ENCODE data around the gene YJEFN3.
A peak's percentile ranks its signal among the peaks of the same experiment; 100 is the strongest.

YJEFN3 gene

DNA sequence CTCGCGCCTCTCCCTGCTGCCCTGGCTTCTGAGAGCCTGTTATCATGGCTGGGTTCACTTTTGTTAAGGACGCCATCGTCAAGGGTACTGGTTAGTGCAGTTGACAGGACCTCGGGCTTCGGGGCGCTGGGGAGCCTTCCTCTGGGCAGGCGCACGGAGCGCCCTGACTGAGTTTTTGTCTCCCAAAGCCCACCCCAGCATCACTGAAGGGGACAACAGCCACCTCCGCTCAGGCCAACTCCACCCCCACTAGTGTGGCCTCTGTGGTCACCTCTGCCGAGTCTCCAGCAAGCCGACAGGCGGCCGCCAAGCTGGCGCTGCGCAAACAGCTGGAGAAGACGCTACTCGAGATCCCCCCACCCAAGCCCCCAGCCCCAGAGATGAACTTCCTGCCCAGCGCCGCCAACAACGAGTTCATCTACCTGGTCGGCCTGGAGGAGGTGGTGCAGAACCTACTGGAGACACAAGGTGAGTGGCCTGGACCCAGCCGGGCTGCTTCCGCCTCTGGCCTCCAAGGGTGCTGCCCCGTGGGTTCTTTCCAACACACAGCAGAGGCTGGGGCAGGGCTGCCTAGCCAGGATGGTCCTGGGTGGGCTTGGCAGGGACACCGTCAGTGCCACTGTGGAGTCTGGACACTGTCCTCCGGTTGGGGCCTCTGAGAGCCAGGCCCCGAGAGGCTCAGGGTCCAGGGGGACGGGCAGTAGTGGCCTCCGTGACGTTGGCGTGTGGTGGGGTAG is 30.3 kb upstream of the YJEFN3 start:
- DNase-seq: no peak

DNA sequence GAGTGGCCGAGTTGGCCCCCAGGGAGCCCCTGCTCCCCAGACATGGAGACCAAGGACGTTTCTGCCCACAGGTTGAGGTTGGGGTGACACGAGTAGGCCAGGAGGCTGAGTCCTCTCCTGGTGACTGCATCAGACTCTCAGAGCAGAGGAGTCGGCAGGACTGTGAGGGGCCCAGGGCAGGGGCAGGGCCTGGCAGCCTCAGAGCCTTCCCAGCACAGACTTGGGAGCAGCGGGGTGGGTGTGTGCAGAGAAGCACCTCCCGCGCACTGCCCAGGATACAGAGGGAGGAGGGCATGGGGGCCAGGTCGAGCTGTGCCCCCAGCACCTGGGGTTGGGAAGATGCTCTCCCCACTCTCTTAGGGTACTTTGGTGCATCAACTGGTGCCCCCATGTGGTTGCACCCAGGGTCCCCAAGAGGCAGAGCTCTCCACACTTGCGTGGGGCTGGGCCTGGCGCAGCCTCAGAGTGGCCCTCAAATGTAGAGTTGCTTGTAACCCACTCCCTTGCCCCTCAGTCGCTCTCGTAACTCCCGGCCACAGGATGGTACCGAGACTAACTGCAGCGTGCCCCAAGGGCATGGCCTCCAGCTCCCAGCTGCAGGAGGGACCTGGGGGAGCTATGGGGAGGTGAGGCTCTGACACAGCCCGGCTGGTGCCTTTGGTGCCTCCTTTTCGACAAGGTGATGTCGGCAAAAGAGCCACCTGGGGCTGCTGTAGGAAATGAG is 29.3 kb upstream of the YJEFN3 start:
- DNase-seq: no peak

GRCh38 chr19:19500975-19501644 is 27.6 kb upstream of the YJEFN3 start:
- DNase-seq: no peak

DNA sequence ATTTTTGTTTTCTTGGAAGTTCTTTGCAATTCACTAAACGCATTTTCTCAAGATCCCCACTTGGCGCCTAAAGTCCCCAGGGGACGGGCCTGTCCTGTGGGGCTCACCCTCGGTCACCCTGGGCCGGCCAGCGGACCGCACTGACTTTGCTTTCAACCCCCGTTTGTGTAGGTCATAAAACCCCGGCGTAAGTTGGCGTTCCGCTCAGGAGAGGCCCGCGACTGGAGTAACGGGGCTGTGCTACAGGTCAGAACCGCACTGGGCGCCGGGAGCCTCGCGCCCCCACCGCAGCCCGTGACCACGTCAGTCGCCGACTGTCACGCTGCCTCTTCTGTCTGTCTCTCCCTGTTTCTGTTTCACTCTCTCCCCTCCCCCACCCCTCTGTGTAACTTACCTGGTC is 26.9 kb upstream of the YJEFN3 start:
- DNase-seq: no peak

GRCh38 chr19:19502281-19502680 is 26.4 kb upstream of the YJEFN3 start:
- no peak for DNase-seq

- no peak for DNase-seq
These were observed 25.7 kb upstream of the YJEFN3 start for GRCh38 chr19:19502808-19503602.

DNA sequence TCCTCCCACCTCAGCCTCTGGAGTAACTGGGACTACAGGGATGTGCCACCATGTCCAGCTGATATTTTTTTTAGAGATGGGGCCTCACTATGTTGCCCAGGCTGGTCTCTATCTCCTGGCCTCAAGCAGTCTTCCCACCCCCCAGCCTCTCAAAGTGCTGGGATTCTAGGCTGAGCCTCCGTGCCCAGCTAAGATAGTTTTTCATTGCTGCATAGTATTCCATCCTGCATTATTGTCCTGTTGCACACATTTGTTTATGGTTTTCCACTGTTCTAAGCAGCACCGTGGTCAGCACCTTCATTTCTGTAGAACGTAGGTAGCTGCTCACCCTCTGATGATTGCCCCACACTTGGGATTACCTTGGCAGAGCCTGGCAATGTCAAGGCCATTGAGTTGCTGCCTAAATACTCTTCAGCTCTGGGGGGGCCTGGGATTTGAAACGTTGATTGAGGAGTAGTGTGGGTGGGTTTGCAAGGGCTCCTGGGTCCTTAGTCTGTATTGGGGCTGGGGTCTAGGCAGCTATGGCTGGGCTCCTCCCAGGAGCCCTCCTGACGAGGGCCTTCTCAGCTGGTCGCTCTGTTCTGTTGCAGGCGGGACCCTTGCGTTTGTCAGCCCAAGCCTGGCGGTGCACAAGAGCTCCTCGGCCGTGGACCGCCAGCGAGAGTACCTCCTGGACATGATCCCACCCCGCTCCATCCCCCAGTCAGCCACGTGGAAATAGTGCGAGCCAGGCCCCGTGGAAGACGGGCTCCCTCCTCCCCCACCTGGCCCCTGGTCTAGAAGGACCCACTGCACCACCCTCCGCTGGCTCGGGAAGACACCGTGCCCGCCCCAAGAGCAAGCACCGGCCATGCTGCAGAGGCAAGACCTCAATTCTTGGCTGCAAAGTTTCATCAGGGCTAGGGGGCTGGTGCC is 23.7 kb upstream of the YJEFN3 start:
- no peak for DNase-seq

DNA sequence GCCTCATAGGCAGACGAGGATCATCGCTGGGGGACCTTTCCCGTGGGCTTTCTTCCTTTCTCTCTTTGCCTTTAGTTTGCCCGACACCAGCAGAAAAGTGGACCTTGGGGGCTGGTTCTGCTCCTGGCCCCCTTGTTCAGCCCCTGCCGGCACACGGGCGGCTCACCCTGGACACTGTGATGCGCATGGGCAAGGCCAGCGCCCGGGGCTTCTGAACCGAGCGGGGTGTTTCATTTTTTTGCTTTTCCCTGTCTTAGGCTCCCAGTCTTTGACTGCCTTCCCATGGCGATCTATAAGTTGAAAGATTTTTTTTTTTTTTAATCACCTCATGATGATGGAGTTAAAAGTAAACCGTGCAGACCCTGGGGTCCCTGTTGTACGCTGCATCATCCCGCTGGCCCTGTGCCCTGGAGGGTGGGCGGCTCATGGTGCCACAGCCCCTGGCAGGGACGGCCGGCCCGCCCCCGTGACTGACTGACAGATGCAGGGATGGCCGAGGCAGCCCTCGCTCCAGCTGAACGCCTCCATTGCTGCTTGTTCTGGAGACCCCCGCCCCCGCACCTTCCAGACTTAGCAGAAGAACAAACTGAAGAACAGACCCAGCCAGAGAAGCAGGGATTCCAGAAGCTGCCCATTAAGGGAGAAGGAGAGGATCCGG is 22.9 kb upstream of the YJEFN3 start:
- DNase-seq: no peak

- no peak for DNase-seq
These were observed 22.1 kb upstream of the YJEFN3 start for GRCh38 chr19:19506592-19506991.

DNA sequence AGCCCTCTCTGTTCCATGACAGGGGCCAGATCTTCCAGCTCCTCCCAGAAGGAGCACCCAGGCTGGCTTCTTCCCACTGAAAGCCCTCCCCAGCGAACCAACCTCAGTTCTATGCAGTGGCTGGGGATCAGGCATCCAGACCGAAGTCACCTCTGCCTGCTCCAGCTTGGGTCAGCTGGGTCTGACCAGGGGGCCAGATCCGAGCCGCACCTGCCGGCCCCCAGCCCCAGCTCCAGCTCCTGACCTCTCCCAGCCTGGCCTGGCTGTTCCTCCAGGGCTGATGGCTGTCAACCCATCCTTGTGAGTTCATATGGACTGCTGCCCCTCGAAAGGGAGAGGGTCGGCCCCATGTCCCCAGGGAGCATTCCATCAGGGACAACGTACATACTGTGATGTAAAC is 21.4 kb upstream of the YJEFN3 start:
- no peak for DNase-seq

GRCh38 chr19:19508217-19508616 is 20.5 kb upstream of the YJEFN3 start:
- no peak for DNase-seq

DNA sequence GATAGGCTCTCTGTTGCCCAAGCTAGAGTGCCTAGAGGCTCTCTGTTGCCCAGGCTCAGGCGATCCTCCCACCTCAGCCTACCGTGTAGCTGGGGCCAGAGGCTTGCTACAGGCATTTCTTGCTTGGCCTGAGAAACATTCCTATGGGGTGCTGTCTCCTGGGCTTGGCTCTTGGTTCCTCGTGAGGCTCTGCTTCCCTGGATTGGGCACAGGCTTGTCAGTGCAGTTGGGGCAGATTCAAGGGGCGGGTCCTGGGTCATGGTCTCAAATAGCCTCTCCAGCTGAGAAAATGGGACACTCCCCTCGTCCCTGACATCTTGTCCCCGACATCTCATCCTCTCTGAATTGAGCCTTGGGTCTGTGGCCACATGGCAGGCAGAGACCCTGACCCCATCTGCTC is 18.3 kb upstream of the YJEFN3 start:
- no peak for DNase-seq

DNA sequence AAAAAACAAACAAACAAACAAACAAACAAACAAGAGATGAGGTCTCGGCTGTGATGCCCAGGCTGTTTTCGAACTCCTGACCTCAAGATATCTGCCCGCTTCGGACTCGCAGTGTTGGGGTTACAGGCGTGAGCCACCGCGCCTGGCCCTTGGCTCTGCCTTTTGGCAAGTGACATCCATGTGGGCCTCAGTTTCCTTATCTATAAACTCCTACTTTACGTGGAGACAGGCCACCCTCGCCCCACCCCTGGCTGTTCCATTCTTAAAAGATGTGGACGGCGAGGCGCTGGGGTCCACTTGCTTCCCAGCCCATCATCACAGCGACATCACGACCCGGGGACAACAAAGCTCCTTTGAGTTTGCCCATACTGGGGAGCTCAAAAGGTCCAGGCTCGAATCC is 15.0 kb upstream of the YJEFN3 start:
- DNase-seq: no peak

- no peak for DNase-seq
These were observed 14.5 kb upstream of the YJEFN3 start for GRCh38 chr19:19514215-19514657.

DNA sequence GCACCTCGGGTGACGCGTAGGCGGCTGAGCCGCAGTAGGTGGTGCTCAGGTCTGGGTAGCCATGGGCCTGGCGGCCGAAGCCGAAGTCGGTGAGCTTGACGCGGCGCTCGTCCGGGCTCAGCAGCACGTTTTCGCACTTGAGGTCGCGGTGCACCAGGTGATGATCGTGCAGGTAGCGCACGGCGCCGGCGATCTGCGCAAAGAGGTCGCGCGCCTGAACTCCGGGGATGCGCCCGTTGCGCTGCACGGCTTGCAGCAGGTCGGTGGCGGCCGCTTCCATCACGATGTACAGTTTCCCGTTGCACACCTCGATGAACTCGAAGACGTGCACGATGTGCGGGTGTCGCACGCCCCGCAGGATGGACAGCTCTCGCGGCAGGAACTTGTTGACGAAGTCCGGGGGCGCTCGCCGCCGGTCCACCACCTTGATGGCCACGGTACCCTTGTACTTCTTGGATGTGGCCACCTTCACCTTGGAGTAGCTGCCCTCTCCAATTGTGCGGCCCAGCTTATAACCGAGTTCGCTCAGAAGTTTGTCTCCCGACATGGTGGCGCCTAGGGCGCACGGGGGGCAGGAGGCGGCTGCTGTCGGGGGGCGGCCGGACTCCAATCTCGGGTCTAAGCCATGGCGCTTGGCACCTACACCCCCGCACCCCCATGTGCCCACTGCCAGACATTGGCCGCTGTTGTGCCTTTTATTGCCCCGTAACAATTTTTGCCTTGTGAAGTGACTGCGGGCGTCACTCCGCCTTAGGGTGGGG is 13.7 kb upstream of the YJEFN3 start, which contains the start of gene TSSK6:
TSSK6 (minus strand) TSS at position 668 of the 761 bp plus-strand sequence; CDS start at position 547, 121 bp downstream.
- DNase-seq: no peak

DNA sequence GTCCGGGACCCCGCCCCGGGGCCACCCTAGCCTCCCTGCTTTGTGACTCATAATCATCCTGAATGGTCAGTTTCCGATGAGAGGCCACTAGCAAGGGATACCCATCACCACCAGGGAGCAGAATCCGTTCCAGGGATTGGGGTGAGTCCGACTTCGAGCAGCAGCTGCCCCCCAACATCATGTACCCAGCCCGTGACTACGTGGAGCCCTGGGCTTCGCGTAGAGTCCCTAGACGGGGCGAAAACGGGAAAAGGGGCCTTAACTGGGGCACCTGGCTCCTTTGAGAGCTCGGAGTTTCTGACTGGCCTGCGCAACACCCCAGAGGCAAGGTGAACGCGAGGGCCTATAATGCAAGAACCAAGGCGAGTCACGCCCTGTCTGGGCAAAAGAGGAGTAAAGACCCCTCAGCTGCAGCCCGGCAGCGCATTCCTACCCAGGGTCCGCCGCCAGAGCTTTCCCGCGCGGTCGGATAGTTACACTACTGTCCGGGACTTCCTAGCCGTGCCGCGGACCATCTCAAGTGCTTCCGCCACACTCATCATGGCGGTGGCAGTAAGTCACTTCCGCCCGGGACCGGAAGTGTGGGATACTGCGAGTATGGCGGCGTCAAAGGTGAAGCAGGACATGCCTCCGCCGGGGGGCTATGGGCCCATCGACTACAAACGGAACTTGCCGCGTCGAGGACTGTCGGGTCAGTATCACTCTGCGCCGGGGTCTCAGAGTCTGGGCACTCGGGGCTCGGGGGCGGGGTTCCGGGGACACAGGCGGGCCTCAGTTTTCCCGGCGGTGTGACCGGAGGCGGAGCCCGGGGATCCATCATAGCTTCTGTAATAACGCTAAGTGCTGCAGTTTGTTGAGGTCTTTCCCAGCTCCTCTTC is 12.8 kb upstream of the YJEFN3 start, which contains the start of gene NDUFA13:
NDUFA13 (plus strand) TSS at position 584 of the 878 bp plus-strand sequence; CDS start at position 598, 14 bp downstream.
- DNase-seq: peak; percentile 69

DNA sequence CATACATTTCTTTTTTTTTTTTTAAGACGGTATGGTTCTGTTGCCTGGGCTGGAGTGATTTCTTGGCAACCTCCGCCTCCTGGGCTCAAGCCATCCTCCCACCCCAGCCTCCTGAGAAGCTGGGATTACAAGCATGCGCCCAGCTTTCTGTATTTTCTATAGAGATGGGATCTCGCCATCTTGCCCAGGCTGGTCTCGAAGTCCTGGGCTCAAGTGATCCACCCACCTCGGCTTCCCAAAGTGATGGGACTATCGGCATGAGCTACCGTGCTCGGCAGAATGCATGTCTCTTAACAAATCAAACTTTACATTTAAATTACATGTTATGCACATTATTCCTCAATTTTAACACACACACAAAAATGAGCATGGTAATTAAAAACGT is 11.5 kb upstream of the YJEFN3 start:
- no peak for DNase-seq

- no peak for DNase-seq
These were observed 7.7 kb upstream of the YJEFN3 start for GRCh38 chr19:19520989-19521388.

DNA sequence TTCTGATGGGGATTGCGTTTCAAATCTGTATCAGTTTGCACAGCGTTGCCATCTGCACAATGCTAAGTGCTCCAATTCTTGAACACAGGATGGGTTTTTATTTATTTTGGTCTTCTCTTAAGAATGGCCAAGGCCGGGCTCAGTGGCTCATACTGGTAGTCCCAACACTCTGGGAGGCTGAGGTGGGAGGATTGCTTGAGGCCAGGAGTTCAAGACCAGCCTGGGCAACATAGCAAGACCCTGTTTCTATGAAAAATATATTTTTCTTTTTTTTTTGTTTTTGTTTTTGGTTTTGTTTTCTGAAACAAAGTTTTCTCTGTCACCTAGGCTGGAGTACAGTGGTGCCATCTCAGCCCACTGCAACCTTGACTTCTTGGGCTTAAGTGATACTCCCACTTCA is 5.5 kb upstream of the YJEFN3 start:
- DNase-seq: no peak

Data from NCI-H2107 (cell line).